IMR-90 (cell line): ENCODE measurements around the gene USH1G.

ENCODE experiments used
- BHLHE40 ChIP-seq: fragments of 150-350 bp; IDR thresholded peaks from 2 replicates; pipeline ENCODE4 v1.6.1; 2016; ENCODE audit warnings: mild to moderate bottlenecking, low read depth, low read length
- CEBPB ChIP-seq: IDR thresholded peaks from 2 replicates; pipeline ENCODE4 v1.6.1; 2012; ENCODE audit warnings: low read depth, low read length, improper control_type of control experiment
- CHD1 ChIP-seq: IDR thresholded peaks from 2 replicates; pipeline ENCODE4 v1.6.1; 2012; ENCODE audit warnings: low read depth, low read length, improper control_type of control experiment
- ELK1 ChIP-seq: fragments of 150-350 bp; IDR thresholded peaks from 2 replicates; pipeline ENCODE4 v1.6.1; 2016; ENCODE audit warnings: low read depth, mild to moderate bottlenecking, low read length, moderate library complexity, borderline replicate concordance
- FOS ChIP-seq: fragments of 150-350 bp; IDR thresholded peaks from 2 replicates; pipeline ENCODE4 v1.6.1; 2016; ENCODE audit warnings: low read depth, low read length
- MAFK ChIP-seq: IDR thresholded peaks from 2 replicates; pipeline ENCODE4 v1.6.1; 2012; ENCODE audit warnings: low read depth, low read length, improper control_type of control experiment
- MAZ ChIP-seq: IDR thresholded peaks from 2 replicates; pipeline ENCODE4 v1.6.1; 2012; ENCODE audit warnings: low read depth, mild to moderate bottlenecking, low read length, improper control_type of control experiment, moderate library complexity, borderline replicate concordance
- POLR2A ChIP-seq: IDR thresholded peaks from 2 replicates; pipeline ENCODE4 v1.6.1; 2012; ENCODE audit warnings: mild to moderate bottlenecking, low read depth, low read length
- RAD21 ChIP-seq: IDR thresholded peaks from 2 replicates; pipeline ENCODE4 v1.6.1; 2012; ENCODE audit warnings: low read length, improper control_type of control experiment
- RCOR1 ChIP-seq: IDR thresholded peaks from 2 replicates; pipeline ENCODE4 v1.6.1; 2012; ENCODE audit warnings: mild to moderate bottlenecking, low read length, improper control_type of control experiment; ENCODE audit not compliant: insufficient replicate concordance
- RFX5 ChIP-seq: IDR thresholded peaks from 2 replicates; pipeline ENCODE4 v1.8.0; 2012; ENCODE audit warnings: low read depth, mild to moderate bottlenecking, low read length, moderate library complexity
- SMC3 ChIP-seq: fragments of 150-350 bp; IDR thresholded peaks from 2 replicates; pipeline ENCODE4 v1.6.1; 2016; ENCODE audit warnings: low read depth, mild to moderate bottlenecking, antibody characterized with exemption, low read length, moderate library complexity
- TF ChIP-seq, protein P1 (sequence below): conservative IDR thresholded peaks from 2 replicates; pipeline ENCODE4 v1.5.1; 2012; ENCODE audit warnings: mild to moderate bottlenecking, low read depth, low read length, improper control_type of control experiment
- TF ChIP-seq, protein P2 (sequence below): fragments of 150-350 bp; IDR thresholded peaks from 2 replicates; pipeline ENCODE4 v1.6.1; 2017; ENCODE audit warnings: mild to moderate bottlenecking, antibody characterized with exemption, low read length, low read depth

DNA sequence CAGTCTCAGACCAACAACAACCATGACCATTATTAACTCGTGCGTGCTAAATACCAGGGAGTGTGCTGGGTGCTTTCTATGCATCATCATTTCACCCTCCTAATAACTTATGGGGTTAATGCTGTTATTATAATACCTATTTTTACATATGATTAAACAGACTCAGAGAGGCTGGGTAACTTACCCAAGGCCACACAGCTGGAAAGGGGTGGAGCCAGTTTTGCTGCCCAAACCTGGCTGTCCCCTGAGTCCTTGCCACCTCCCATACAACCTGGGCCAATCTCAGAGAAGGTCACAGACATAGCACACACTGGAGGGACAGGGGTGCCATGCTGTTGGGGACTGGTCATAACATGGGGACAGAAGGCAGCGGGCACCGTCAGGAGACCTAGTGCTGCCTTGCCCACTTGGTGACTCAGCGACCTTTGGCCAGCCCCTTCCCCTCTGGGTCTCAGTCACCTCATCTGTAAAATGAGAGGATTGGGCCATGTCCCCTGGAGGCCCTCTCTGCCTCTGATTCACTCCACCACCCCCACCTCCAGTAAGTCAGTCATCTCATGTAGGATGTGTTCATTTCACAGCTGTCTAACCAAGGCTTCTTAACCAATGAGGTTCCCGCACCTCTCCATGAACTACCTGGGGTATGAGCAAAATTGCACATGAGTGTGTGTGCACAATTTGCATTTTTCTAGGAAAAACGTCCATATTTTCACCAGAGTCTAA lies 18.2 kb downstream of the USH1G start:
- no peak for TF ChIP-seq RAD21
- no peak for TF ChIP-seq SMC3
- TF ChIP-seq, protein P1, sequence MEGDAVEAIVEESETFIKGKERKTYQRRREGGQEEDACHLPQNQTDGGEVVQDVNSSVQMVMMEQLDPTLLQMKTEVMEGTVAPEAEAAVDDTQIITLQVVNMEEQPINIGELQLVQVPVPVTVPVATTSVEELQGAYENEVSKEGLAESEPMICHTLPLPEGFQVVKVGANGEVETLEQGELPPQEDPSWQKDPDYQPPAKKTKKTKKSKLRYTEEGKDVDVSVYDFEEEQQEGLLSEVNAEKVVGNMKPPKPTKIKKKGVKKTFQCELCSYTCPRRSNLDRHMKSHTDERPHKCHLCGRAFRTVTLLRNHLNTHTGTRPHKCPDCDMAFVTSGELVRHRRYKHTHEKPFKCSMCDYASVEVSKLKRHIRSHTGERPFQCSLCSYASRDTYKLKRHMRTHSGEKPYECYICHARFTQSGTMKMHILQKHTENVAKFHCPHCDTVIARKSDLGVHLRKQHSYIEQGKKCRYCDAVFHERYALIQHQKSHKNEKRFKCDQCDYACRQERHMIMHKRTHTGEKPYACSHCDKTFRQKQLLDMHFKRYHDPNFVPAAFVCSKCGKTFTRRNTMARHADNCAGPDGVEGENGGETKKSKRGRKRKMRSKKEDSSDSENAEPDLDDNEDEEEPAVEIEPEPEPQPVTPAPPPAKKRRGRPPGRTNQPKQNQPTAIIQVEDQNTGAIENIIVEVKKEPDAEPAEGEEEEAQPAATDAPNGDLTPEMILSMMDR = no peak
- TF ChIP-seq FOS = no peak
- no peak for TF ChIP-seq CEBPB
- no peak for TF ChIP-seq POLR2A
- TF ChIP-seq MAZ = no peak
- TF ChIP-seq BHLHE40 = no peak
- TF ChIP-seq ELK1 = no peak
- TF ChIP-seq RFX5 = no peak
- TF ChIP-seq, protein P2, sequence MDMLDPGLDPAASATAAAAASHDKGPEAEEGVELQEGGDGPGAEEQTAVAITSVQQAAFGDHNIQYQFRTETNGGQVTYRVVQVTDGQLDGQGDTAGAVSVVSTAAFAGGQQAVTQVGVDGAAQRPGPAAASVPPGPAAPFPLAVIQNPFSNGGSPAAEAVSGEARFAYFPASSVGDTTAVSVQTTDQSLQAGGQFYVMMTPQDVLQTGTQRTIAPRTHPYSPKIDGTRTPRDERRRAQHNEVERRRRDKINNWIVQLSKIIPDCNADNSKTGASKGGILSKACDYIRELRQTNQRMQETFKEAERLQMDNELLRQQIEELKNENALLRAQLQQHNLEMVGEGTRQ = no peak
- TF ChIP-seq CHD1 = no peak
- TF ChIP-seq RCOR1 = no peak
- no peak for TF ChIP-seq MAFK
